ENCODE data around the gene MXD4.
A peak's percentile ranks its signal among the peaks of the same experiment; 100 is the strongest.

MXD4 gene

GRCh38 chr4:2262145-2262943 is 435 bp upstream of the MXD4 start:
- DNase-seq, result peak; percentile 97

- DNase-seq, result peak; percentile 72
These were observed 628 bp downstream of the MXD4 start for GRCh38 chr4:2261110-2261852.

- peak; percentile 30 for DNase-seq
These were observed 1.4 kb downstream of the MXD4 start for GRCh38 chr4:2260344-2261109.

GRCh38 chr4:2259541-2260343 is 2.2 kb downstream of the MXD4 start:
- DNase-seq, result peak; percentile 28

- DNase-seq, result peak; percentile 28
These were observed 2.8 kb downstream of the MXD4 start for GRCh38 chr4:2259036-2259540.

GRCh38 chr4:2258091-2259035 is 3.5 kb downstream of the MXD4 start:
- peak; percentile 28 for DNase-seq

- peak; percentile 12 for DNase-seq
These were observed 4.4 kb downstream of the MXD4 start for GRCh38 chr4:2257361-2258081.

GRCh38 chr4:2256781-2257191 is 5.1 kb downstream of the MXD4 start:
- DNase-seq, result peak; percentile 20

- peak; percentile 29 for DNase-seq
These were observed 5.7 kb downstream of the MXD4 start for GRCh38 chr4:2256156-2256731.

- peak; percentile 26 for DNase-seq
These were observed 6.3 kb downstream of the MXD4 start for GRCh38 chr4:2255501-2256155.

GRCh38 chr4:2254665-2255500 is 7.0 kb downstream of the MXD4 start:
- peak; percentile 16 for DNase-seq

GRCh38 chr4:2253160-2254084 is 8.5 kb downstream of the MXD4 start:
- DNase-seq, result peak; percentile 19

GRCh38 chr4:2252530-2253091 is 9.3 kb downstream of the MXD4 start:
- no peak for DNase-seq

- peak; percentile 21 for DNase-seq
These were observed 9.9 kb downstream of the MXD4 start for GRCh38 chr4:2251795-2252529.

GRCh38 chr4:2251073-2251794 is 10.7 kb downstream of the MXD4 start:
- DNase-seq, result no peak

Measured in activated CD4-positive, CD25-positive, alpha-beta regulatory T cell treated with anti-CD3 and anti-CD28 coated beads, Interleukin-2, amount 50 U/mL, for 72 hours (primary cell).